Measurements from ENCODE around the gene CYB5B.

CYB5B gene

DNA sequence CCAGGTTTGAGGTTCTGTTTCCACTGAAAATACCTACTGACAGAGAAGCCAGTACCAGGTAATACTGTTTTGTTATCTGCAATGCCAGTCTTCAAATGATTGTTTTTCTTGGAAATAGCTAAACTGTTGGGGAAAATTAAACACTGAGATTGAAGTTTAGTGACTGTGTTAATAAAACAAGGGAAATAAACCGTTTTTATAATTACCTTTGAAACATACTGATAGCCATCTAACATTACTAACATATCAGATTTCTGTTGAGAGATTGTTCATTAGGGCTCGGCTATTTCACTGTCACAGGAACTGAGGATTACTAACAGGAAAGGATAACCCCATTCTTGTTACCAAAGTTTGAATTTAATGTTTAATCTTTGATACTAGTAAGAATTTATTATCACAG lies 42.1 kb downstream of the CYB5B start:
- H3K4me1 ChIP-seq (ENCODE audit: low read length) = peaks cover 27% of the 10 kb centered on the region
- TF ChIP-seq, protein P1, sequence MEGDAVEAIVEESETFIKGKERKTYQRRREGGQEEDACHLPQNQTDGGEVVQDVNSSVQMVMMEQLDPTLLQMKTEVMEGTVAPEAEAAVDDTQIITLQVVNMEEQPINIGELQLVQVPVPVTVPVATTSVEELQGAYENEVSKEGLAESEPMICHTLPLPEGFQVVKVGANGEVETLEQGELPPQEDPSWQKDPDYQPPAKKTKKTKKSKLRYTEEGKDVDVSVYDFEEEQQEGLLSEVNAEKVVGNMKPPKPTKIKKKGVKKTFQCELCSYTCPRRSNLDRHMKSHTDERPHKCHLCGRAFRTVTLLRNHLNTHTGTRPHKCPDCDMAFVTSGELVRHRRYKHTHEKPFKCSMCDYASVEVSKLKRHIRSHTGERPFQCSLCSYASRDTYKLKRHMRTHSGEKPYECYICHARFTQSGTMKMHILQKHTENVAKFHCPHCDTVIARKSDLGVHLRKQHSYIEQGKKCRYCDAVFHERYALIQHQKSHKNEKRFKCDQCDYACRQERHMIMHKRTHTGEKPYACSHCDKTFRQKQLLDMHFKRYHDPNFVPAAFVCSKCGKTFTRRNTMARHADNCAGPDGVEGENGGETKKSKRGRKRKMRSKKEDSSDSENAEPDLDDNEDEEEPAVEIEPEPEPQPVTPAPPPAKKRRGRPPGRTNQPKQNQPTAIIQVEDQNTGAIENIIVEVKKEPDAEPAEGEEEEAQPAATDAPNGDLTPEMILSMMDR (IDR thresholded peaks at IDR 0.05; ENCODE audit: low read length) = no peak
- no peak for TF ChIP-seq EZH2phosphoT487 (IDR thresholded peaks at IDR 0.05; ENCODE audit: low read length)
- no peak for TF ChIP-seq EZH2 (optimal IDR thresholded peaks at IDR 0.05; ENCODE audit: low read depth, low read length)

DNA sequence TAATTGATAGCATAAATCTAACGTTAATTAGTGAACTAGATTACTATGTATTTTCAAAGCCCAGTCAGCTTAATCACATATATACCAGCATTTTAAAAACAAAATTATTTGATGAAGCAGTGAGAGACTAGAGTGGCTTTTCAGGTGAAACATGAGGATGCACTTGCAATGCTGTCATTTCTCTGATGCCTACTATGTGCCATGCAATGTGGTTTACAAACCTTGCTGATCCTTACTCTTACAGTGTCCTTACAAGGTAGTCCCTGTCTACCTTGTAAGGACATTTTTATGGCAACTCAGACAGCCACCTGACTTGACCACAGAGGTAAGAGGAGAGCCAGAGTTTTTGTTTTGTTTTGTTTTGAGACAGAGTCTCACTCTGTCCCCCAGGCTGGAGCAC lies 42.7 kb downstream of the CYB5B start:
- no peaks in the 10 kb centered on the region for H3K9me3 ChIP-seq (replicated peaks; ENCODE audit: insufficient read depth, low read length)
- peak; percentile 11 for DNase-seq
- H3F3A ChIP-seq (ENCODE audit: insufficient read depth, low read length) = peaks cover 13% of the 10 kb centered on the region
- H3K9me2 ChIP-seq (replicated peaks; ENCODE audit: insufficient read depth, low read length) = no peaks in the 10 kb centered on the region
- H3K4me3 ChIP-seq (ENCODE audit: low read length) = no peak overlapping the region
- H3K36me3 ChIP-seq (replicated peaks; ENCODE audit: insufficient read depth, low read length) = no peaks in the 10 kb centered on the region
- peaks cover 27% of the 10 kb centered on the region for H3K4me1 ChIP-seq (ENCODE audit: low read length)
- H3K27me3 ChIP-seq (replicated peaks; ENCODE audit: insufficient read depth, low read length) = no peaks in the 10 kb centered on the region
- no peaks in the 10 kb centered on the region for H3K79me2 ChIP-seq (ENCODE audit: low read length)
- no peak overlapping the region for H2AFZ ChIP-seq (ENCODE audit: low read length)
- H3K27ac ChIP-seq (ENCODE audit: low read length) = no peak overlapping the region
- H4K20me1 ChIP-seq (ENCODE audit: insufficient read depth, low read length) = no peaks in the 10 kb centered on the region
- TF ChIP-seq, protein P1 (IDR thresholded peaks at IDR 0.05; ENCODE audit: low read length) = no peak
- TF ChIP-seq EZH2 (optimal IDR thresholded peaks at IDR 0.05; ENCODE audit: low read depth, low read length) (no peak), EZH2phosphoT487 (IDR thresholded peaks at IDR 0.05; ENCODE audit: low read length) (no peak)
- H3K9ac ChIP-seq (ENCODE audit: low read length) = no peak overlapping the region
- H3K4me2 ChIP-seq (ENCODE audit: low read depth, low read length) = no peak overlapping the region

More for the DNA sequence above, 42.1 kb downstream of the CYB5B start:
- Histone ChIP-seq H3K79me2 (ENCODE audit: low read length) (no peaks in the 10 kb centered on the region), H3K9me3 (replicated peaks; ENCODE audit: insufficient read depth, low read length) (no peaks in the 10 kb centered on the region), H3K4me3 (ENCODE audit: low read length) (no peak overlapping the region), H3K27me3 (replicated peaks; ENCODE audit: insufficient read depth, low read length) (no peaks in the 10 kb centered on the region), H2AFZ (ENCODE audit: low read length) (no peak overlapping the region), H3K9ac (ENCODE audit: low read length) (no peak overlapping the region), H3K4me2 (ENCODE audit: low read depth, low read length) (no peak overlapping the region), H3K9me2 (replicated peaks; ENCODE audit: insufficient read depth, low read length) (no peaks in the 10 kb centered on the region), H3F3A (ENCODE audit: insufficient read depth, low read length) (peaks cover 13% of the 10 kb centered on the region), H3K27ac (ENCODE audit: low read length) (no peak overlapping the region), H3K36me3 (replicated peaks; ENCODE audit: insufficient read depth, low read length) (no peaks in the 10 kb centered on the region), H4K20me1 (ENCODE audit: insufficient read depth, low read length) (no peaks in the 10 kb centered on the region)
- no peak for DNase-seq

DNA sequence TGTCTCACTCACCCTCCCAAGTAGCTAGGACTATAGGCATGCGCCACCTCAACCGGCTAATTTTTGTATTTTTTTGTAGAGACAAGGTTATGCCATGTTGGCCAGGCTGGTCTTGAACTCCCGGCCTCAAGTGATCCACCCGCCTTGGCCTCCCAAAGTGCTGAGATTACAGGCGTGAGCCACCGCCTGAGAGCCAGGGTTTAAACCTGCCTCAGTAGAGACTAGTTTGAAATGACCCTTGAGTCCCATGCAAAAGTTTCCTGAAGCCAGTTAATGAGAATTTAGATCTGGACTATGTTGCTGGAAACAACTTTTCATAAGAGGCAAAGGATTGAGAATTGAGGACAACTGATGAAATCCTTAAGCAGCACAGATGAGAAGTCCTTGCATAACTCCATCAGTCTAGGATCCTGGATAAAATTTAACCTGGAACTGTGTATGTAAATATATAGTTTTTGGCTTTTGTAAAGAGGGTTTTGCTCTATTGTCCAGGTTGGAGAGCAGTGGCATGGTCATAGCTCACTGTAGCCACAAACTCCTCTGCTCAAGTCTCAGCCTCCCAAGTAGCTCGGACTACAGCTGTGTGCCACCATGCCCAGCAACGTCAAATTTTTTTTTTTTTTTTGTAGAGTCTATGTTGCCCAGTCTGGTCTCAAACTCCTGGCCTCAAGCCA lies 43.2 kb downstream of the CYB5B start:
- DNase-seq = no peak
- Histone ChIP-seq H3K9ac (ENCODE audit: low read length) (no peak overlapping the region), H3K36me3 (replicated peaks; ENCODE audit: insufficient read depth, low read length) (no peaks in the 10 kb centered on the region), H2AFZ (ENCODE audit: low read length) (no peak overlapping the region), H3K27ac (ENCODE audit: low read length) (no peak overlapping the region), H3K4me1 (ENCODE audit: low read length) (peaks cover 27% of the 10 kb centered on the region), H3K79me2 (ENCODE audit: low read length) (no peaks in the 10 kb centered on the region), H3F3A (ENCODE audit: insufficient read depth, low read length) (peaks cover 13% of the 10 kb centered on the region), H3K9me2 (replicated peaks; ENCODE audit: insufficient read depth, low read length) (no peaks in the 10 kb centered on the region), H3K9me3 (replicated peaks; ENCODE audit: insufficient read depth, low read length) (no peaks in the 10 kb centered on the region), H4K20me1 (ENCODE audit: insufficient read depth, low read length) (no peaks in the 10 kb centered on the region), H3K4me2 (ENCODE audit: low read depth, low read length) (no peak overlapping the region), H3K4me3 (ENCODE audit: low read length) (no peak overlapping the region), H3K27me3 (replicated peaks; ENCODE audit: insufficient read depth, low read length) (no peaks in the 10 kb centered on the region)
- TF ChIP-seq EZH2phosphoT487 (IDR thresholded peaks at IDR 0.05; ENCODE audit: low read length) (no peak), EZH2 (optimal IDR thresholded peaks at IDR 0.05; ENCODE audit: low read depth, low read length) (no peak)
- TF ChIP-seq, protein P1 (IDR thresholded peaks at IDR 0.05; ENCODE audit: low read length) = no peak
